GM23338 (cell line): ENCODE results near the gene GFI1B.

ENCODE experiments used
- EZH2phosphoT487 ChIP-seq: fragments of 200-600 bp; sonication (generic); IDR thresholded peaks from one replicate; pipeline ENCODE4 v1.8.1; 2018; ENCODE audit warnings: antibody characterized with exemption; ENCODE audit not compliant: unreplicated experiment
- TF ChIP-seq, protein P1 (sequence below), 2 experiments: fragments of 200-600 bp in 1 of 2; sonication (generic) in 1 of 2; conservative IDR thresholded peaks; 2 replicates each; pipeline versions ENCODE4 v1.5.1 to v1.6.1; 2016 to 2017; ENCODE audit warnings: antibody characterized with exemption in 2 of 2, low read depth in 2 of 2, mild to moderate bottlenecking in 2 of 2, moderate library complexity in 1 of 2
- TF ChIP-seq, protein P2 (sequence below): IDR thresholded peaks from one replicate; pipeline ENCODE4 v1.6.1; 2018; ENCODE audit warnings: antibody characterized with exemption; ENCODE audit not compliant: unreplicated experiment

DNA sequence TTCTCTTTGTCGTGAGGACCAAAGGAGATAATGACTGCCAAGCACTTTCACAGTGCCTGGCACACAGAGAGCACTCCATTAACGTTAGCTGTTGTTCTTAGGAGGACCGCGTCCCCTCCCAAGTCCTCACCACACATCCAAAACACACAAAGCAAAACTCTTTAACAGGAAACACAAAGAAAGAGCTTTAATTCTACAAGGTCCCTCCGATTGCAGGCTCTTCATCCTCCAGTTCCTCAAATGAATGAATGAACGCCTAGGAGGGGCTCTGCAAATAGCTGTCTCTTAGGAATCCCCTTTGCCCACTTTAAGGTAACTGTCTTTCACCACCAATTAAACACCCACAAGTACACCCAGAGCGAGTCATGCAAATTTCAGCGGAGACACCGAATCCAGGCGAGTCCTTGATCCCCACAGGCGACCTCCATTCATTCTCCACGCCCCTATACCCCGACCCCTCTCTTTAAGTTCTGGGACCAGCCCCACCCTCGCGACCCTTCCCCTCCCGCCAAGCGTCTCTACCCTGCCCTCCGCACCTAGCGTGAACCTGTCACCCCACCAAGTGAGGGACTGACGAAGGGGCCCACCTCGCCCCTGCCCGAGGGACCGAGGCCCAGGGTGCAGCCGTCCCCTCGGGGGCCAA is 34.7 kb upstream of the GFI1B start:
- TF ChIP-seq, protein P1, sequence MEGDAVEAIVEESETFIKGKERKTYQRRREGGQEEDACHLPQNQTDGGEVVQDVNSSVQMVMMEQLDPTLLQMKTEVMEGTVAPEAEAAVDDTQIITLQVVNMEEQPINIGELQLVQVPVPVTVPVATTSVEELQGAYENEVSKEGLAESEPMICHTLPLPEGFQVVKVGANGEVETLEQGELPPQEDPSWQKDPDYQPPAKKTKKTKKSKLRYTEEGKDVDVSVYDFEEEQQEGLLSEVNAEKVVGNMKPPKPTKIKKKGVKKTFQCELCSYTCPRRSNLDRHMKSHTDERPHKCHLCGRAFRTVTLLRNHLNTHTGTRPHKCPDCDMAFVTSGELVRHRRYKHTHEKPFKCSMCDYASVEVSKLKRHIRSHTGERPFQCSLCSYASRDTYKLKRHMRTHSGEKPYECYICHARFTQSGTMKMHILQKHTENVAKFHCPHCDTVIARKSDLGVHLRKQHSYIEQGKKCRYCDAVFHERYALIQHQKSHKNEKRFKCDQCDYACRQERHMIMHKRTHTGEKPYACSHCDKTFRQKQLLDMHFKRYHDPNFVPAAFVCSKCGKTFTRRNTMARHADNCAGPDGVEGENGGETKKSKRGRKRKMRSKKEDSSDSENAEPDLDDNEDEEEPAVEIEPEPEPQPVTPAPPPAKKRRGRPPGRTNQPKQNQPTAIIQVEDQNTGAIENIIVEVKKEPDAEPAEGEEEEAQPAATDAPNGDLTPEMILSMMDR (conservative IDR thresholded peaks at IDR 0.05; ENCODE audit: low read depth in 2 of 2) = no peak
- TF ChIP-seq, protein P2, sequence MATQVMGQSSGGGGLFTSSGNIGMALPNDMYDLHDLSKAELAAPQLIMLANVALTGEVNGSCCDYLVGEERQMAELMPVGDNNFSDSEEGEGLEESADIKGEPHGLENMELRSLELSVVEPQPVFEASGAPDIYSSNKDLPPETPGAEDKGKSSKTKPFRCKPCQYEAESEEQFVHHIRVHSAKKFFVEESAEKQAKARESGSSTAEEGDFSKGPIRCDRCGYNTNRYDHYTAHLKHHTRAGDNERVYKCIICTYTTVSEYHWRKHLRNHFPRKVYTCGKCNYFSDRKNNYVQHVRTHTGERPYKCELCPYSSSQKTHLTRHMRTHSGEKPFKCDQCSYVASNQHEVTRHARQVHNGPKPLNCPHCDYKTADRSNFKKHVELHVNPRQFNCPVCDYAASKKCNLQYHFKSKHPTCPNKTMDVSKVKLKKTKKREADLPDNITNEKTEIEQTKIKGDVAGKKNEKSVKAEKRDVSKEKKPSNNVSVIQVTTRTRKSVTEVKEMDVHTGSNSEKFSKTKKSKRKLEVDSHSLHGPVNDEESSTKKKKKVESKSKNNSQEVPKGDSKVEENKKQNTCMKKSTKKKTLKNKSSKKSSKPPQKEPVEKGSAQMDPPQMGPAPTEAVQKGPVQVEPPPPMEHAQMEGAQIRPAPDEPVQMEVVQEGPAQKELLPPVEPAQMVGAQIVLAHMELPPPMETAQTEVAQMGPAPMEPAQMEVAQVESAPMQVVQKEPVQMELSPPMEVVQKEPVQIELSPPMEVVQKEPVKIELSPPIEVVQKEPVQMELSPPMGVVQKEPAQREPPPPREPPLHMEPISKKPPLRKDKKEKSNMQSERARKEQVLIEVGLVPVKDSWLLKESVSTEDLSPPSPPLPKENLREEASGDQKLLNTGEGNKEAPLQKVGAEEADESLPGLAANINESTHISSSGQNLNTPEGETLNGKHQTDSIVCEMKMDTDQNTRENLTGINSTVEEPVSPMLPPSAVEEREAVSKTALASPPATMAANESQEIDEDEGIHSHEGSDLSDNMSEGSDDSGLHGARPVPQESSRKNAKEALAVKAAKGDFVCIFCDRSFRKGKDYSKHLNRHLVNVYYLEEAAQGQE = no peak
- TF ChIP-seq EZH2phosphoT487 = no peak
